Fibroblast of skin of left quadriceps (primary cell): ENCODE measurements around the gene GSTT2.

Experiments
- DNase-seq, 2 experiments: peaks; one replicate each; pipeline ENCODE4 v3.0.0-alpha.2; 2013; ENCODE audit warnings: low read depth in 2 of 2

GSTT2 gene

DNA sequence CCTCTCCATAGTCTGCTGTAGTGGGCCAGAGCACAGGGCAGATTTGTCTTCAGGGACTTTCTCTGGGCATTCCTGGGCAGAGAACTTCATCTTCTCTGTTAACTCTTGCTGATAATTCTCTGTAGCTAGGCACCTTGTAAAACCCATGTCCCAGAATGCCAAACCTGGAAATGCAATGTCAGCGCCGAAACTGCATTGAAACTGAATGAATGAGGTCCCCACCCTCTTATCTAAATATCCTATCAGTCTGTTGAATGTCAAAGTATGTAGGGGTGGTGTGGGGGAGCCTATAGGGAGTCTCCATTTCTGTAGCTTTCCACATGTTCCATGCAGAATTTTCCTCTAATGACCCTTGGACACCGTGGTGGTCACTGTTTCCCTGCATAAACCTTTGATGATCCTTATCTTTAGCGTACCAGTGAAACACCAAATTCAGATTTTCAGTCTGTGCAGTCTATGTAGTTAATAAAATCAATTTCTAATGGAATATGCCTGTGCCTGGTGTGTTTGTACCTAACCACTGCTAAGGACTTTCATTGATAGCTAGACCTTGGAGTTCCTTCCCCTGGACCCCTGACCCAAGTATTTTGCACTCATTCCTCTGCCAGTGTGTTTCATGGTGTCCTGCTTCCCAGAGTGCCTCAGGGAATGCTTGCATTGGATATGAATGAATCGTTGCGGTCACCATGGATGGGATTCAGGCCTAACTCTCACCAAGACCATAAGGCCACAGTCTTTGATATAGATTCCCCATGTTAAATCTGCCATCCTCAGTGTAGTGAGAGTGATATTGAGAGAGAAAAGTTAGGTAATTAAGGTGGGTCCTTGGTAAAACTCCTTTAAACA lies 28.7 kb downstream of the GSTT2 start:
- no peak for DNase-seq

DNA sequence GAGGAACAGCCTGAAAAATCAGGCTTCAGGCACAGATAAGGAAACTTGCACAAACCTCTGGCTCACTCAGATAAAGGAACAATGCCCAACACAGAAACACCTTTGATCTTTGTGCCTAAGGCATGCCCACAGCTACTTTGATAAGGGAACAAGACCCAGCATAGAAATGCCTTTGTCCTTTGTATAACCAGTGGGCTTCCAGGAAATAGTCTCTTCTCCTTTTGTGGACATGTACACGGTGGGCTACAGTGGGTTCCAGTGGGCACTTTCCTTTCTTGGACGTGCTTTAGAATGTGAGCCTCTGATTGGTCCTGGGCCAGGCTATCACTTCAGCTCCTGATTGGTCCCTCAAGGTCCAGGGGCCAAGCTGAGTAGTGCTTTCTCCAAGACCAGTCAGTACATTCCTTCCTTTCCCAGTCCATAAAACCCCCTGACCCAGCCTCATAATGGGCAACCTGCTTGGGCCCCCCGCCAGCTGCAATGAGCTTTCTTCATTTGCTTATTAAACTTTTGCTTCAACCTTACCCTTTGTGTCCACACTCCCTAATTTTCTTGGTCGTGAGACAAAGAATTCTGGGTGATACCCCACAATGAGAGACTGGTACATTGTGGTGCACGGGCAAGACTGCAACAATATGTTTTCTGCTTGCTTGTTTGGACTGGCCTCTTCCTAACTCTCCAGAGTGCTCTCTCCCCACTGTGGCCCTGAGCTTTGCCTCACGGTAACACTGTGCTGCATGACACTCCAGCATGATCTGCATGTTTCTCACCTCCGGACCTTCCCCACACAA lies 29.5 kb downstream of the GSTT2 start:
- DNase-seq, result no peak

DNA sequence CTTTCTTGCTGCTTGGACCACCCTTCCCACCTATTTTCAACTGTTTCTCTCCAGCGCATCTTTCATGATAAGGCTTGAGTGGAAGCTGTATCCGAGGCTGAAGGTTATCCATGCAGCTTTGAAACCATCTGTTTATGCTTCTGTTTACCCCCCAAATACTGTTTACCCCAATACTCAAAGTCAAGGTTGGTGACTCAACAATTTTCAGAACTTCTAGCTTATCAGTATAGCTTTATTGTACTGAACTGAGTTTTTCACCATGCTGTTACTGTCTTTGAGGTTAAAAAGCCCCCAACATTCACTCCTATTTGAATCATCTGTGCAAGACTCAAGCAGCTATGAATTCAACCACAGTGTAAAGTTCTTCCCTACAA lies 30.1 kb downstream of the GSTT2 start:
- DNase-seq, result no peak

DNA sequence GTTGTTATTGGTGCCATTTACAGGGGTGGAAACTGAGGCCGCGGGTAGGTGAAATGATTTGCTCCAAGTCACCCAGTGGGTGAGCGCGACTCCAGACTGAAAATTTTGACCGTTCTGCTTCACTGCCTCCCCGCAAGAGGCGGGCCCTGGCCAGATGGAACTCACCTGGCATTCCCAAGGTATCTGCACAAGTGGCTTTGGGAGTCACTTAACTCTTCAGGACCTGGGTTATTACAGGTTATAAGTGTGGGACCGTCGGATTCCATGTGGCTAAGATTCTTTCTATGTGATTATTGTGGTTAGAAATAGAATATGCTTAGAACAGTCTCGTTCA lies 31.8 kb downstream of the GSTT2 start:
- no peak for DNase-seq

DNA sequence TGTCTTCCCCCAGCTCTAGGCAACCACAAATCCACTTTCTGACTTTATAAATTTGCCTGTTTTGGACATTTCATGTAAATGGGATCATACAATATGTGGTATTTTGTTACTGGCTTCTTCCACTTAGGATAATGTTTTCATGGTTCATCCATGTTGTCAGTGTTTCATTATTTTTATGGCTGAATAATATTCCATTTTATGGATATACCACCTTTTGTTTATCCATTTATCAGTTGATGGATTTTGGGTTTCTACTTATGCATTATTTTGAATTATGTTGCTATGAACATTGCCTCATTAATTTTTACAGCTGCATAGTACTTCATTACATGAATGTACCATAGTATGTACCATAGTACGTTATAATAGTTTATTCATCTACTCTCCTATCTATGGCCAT lies 36.2 kb downstream of the GSTT2 start:
- no peak for DNase-seq

DNA sequence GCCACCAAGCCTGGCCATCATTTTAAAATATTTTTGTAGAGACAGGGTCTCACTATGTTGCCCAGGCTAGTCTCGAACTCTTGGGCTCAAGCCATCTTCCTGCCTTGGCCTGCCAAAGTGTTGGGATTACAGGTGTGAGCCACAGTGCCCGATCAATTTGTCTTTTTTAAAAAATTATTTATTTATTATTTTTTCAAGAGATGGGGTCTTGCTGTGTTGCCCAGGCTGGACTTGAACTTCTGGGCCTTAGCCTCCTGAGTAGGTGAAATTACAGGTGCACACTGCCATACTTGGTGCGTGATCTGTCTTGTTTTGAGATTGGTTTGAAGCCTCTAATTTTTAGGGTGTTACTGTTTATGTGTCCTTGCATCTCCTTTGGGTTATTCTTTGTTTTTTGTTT lies 41.4 kb downstream of the GSTT2 start:
- no peak for DNase-seq

DNA sequence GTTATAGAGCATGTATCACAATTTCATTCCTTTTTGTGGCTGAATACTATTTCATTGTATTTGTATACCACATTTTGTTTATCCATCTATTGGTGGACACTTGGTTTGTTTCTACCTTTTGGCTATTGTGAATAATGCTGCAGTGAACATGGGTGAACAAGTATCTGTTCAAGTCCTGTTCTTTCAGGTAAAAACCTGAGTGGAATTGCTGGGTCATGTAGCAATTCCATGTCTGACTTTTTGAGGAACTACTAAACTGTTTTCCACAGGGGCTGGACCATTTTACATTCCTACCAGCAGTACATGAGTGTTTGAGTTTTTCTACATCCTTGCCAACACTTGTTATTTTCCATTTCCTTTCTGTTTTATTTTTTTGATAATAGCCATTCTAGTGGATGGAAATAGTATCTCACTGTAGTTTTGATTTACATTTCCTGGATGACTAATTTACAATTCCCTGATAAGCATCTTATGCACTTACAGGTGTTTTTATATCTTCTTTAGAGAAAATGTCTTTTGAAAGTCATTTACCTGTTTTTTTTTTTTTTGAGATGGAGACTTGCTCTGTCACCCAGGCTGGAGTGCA lies 43.4 kb downstream of the GSTT2 start:
- DNase-seq, result no peak

DNA sequence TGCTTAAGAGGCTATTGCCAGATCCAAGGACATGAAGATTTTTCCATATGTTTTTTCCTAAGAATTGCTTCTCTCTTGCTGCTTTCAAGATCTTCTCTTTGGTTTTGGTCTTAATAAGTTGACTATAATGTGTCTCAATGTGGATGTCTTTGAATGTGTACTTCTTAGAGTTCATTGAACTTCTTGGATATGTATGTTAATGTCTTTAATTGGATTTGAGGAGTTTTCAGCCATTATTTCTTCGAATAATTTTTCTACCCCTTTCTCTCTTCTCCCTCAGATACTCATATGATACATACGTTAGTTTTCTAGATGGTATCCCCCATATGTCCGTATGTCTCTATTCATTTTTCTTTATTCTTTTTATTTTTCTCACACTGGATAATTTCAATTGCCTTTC lies 44.4 kb downstream of the GSTT2 start:
- no peak for DNase-seq

DNA sequence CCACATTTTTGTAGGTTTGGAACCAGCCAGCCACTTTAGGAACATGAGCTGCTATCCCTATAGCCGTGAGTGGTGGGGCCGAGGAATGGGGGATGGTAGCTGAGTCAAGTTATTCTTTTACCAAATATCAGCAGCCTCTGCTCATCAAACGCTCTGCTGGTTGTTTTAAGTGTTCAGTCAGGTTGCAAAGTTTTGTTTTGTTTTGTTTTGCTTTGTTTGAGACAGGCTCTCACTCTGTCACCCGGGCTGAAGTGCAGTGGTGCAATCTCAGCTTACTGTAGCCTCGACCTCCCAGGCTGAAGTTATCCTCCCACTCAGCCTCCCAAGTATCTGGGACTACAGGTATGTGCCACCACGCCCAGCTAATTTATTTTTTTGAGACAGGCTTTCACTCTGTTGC lies 45.5 kb downstream of the GSTT2 start:
- DNase-seq, result no peak

DNA sequence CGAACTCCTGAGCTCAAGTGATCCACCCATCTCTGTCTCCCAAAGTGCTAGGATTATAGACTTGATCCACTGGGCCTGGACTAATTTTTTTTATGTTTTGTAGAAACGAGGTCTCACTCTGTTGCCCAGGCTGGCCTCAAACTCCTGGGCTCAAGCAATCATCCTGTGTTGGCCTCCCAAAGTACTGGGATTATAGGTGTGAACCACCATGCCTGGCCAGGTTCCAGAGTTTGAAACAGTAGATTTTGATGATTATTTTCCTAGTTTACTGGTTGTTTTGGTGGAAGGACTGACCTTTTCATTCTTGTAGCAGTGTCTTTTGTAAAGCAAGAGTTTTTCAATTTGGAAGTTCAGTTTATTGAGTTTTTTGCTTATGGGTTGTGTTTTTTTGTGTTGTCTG lies 46.1 kb downstream of the GSTT2 start:
- DNase-seq, result no peak

DNA sequence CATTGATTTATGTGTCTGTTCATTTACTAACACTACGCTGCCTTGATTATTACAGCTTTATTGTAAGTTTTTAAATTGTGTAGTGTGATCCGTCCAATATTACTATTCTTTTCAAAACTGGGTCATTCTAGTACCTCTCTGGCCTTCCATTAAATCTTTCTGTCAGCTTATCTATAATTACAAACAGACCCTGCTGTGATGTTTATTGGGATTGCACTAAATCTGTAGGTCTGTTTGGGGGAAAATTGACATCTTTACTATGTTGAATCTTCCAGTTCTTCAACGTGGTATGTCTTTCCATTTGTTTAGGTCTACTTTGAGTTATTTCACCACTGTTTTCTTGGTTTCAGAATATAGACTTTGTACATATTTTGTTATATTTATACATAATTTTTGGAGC lies 46.8 kb downstream of the GSTT2 start:
- no peak for DNase-seq

DNA sequence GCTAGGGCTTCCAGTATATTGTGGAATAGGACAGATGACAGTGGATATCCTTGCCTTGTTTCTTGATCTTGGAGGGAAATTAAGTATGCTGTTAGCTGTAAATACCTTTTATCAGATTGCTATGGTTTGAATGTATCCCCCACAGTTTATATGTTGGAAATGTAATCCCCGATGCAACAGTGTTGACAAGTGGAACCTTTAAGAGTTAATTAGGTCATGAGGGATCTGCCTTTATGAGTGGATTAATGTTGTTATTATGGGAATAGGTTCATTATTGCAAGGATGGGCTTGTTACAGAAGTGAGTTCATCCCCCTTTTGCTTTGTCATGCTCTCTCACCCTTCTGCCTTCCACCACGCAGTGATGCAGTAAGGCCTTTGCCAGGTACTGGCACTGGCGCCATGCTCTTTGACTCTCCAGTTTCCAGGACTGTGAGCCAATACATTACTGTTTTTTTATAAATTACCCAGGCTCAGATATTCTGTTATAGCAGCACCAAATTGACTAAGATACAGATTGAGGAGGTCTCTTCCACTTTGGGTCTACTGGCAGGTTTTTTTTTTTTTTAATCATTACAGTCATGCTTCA lies 47.5 kb downstream of the GSTT2 start:
- no peak for DNase-seq

DNA sequence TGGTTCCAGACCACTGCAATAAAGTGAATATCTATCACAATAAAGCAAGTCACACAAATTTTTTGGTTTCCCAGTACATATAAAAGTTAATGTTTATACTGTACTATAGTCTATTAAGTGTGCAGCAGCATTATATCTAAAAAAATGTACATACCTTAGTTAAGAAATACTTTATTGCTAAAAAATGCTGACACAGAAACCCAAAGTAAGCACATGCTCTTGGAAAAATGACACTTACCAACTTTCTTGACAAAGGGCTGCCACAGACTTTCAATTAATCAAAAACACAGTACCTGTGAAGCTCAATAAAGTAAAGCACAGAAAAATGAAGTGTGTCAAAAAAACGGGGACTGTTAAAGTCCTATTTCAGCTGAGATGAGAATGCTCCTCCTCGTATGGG lies 48.1 kb downstream of the GSTT2 start:
- DNase-seq, result no peak

DNA sequence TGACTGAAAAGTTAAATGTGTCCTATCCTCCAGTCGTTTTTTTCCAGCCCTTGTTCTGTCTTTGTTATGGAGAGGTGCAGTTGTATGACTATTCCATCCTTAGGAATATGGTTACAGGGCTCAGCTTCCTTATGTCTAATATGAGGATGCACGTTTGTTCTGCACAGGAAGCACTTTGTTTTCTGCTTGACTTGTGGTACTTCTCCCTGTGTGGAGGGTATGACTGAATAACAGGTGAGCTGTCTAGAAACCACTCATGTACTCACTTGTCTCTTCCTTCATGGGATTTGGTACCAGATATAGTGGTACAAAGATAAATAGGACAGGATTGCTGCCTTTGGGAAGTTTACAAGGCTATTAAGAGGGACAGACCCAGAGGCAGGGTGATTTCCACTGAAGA lies 48.6 kb downstream of the GSTT2 start:
- no peak for DNase-seq

DNA sequence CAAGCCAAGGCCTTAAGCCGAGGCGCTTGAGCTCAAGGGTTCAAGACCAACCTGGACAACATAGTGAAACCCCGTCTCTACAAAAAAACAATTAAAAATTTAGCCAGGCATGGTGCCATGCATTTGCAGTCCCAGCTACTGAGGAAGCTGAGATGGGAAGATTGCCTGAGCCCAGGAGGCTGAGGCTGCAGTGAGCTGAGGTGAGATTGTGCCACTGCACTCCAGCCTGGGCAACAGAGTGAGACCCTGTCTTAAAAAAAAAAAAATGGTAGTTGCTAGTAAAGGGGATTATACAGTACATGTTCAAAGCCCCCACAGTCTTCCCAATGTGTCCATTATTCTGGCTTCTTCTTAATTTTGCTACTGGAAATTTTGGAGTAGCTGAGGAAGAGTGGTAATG lies 49.4 kb downstream of the GSTT2 start:
- DNase-seq, result no peak

DNA sequence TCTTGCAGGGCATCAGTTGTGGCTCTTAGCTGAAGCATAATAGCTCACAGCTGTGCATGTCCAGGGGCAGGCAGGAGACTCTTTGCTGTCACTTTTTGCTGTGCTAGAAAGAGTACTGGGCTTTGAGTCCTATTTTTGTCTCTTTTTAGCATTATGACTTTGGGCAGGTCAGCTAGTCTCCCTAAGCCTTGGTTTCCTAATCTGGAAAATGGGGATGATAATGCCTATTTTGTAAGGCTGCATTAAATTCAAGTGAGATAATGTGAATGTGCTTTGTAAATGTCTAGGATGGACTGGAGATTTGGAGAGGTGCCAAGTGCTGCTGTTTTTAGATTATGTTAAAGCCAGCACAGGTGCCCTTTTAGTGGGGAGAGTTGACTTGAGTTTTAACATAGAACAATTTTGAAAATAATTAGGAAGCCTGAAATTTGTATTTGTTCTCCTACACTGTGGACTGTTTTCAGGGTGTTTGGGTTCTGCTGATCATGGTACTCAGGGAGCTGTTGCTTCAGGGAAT lies 50.3 kb downstream of the GSTT2 start:
- no peak for DNase-seq
